Common myeloid progenitor, CD34-positive (primary cell): Measurements from ENCODE around the gene PHOX2A.

ENCODE experiments used
- CTCF ChIA-PET: fragments of 350-600 bp; sonication (Branson Sonifier 250); formaldehyde crosslinking; loops from one replicate; lab custom pipeline; 2021; ENCODE audit warnings: antibody characterized with exemption; lab: Charles Lee
- POLR2A ChIA-PET: fragments of 350-600 bp; sonication (Branson Sonifier 250); formaldehyde crosslinking; loops from one replicate; lab custom pipeline; 2021; ENCODE audit warnings: antibody characterized with exemption; lab: Charles Lee
- DNase-seq, 3 donors: peaks; one replicate each; pipeline versions ENCODE4 v3.0.0 to v3.0.0-alpha.2; 2013
- H3K27ac ChIP-seq, 2 experiments: 1 replicate in 1 of 2; 2 replicates in 1 of 2; pipeline ENCODE4 v1.7.0; 2013; ENCODE audit warnings: inconsistent platforms in 2 of 2, low read length in 2 of 2, mild to moderate bottlenecking in 2 of 2, low read depth in 1 of 2, moderate library complexity in 1 of 2; ENCODE audit not compliant: severe bottlenecking in 2 of 2, insufficient read depth in 1 of 2, poor library complexity in 1 of 2
- H3K27me3 ChIP-seq, 5 experiments: replicated peaks in 2 of 5; 1 replicate in 3 of 5; 2 replicates in 2 of 5; pipeline versions ENCODE4 v1.6.1 to v1.7.0; 2013; ENCODE audit warnings: low read length in 4 of 5, mild to moderate bottlenecking in 2 of 5, moderate library complexity in 2 of 5, inconsistent platforms in 1 of 5; ENCODE audit not compliant: insufficient read depth in 5 of 5, control insufficient read depth in 4 of 5
- H3K36me3 ChIP-seq, 4 experiments: 1 replicate in 2 of 4; 2 replicates in 2 of 4; pipeline versions ENCODE4 v1.6.1 to v1.7.0; 2013; ENCODE audit warnings: low read length in 3 of 4, control low read depth in 1 of 4, mild to moderate bottlenecking in 1 of 4; ENCODE audit not compliant: control insufficient read depth in 4 of 4, insufficient read depth in 4 of 4
- H3K4me1 ChIP-seq, 4 experiments: 1 replicate in 3 of 4; 2 replicates in 1 of 4; pipeline versions ENCODE4 v1.6.1 to v1.7.1; 2013; ENCODE audit warnings: low read length in 3 of 4, mild to moderate bottlenecking in 3 of 4, control low read depth in 1 of 4, inconsistent platforms in 1 of 4, moderate library complexity in 1 of 4; ENCODE audit not compliant: control insufficient read depth in 4 of 4, insufficient read depth in 4 of 4; ENCODE audit errors: control extremely low read depth in 1 of 4
- H3K4me3 ChIP-seq, 7 experiments: 1 replicate in 4 of 7; 2 replicates in 3 of 7; pipeline versions ENCODE4 v1.5.1 to v1.7.0; 2013; ENCODE audit warnings: mild to moderate bottlenecking in 7 of 7, low read length in 6 of 7, moderate library complexity in 6 of 7, inconsistent platforms in 2 of 7, low read depth in 2 of 7, control low read depth in 1 of 7; ENCODE audit not compliant: insufficient read depth in 4 of 7, control insufficient read depth in 1 of 7; ENCODE audit errors: extremely low read depth in 1 of 7
- H3K9me3 ChIP-seq, 5 experiments: 1 replicate in 4 of 5; 2 replicates in 1 of 5; pipeline versions ENCODE4 v1.6.1 to v1.7.1; 2013; ENCODE audit warnings: low read length in 4 of 5, mild to moderate bottlenecking in 2 of 5, inconsistent platforms in 1 of 5, low read depth in 1 of 5, moderate library complexity in 1 of 5; ENCODE audit not compliant: control insufficient read depth in 4 of 5, insufficient read depth in 2 of 5; ENCODE audit errors: control extremely low read depth in 1 of 5
- WGBS: methylation state at CpG from one replicate; pipeline ENCODE4 v1.1.5; 2013; ENCODE audit not compliant: insufficient coverage; 5-methylcytosine and 5-hydroxymethylcytosine counted together

Gene PHOX2A

GRCh38 chr11:72242141-72242540, 1.8 kb downstream of the PHOX2A start:
- peaks cover 0 to 6% (median 0%) of the 10 kb centered on the region in 5 experiments for H3K9me3 ChIP-seq
- H3K27ac ChIP-seq = no peak overlapping the region
- DNase-seq = no peak
- ChIA-PET CTCF (no interaction called here), POLR2A (no interaction called here)
- no peak overlapping the region for H3K4me3 ChIP-seq
- H3K27me3 ChIP-seq = peaks cover 8 to 92% (median 49%) of the 10 kb centered on the region in 5 experiments
- peaks cover 0 to 15% (median 10%) of the 10 kb centered on the region in 4 experiments for H3K36me3 ChIP-seq
- 96% methylated on average over 2 of the region's 2 CpGs for WGBS
- peaks cover 0 to 30% (median 19%) of the 10 kb centered on the region in 4 experiments for H3K4me1 ChIP-seq

GRCh38 chr11:72241291-72241781, 2.6 kb downstream of the PHOX2A start:
- POLR2A ChIA-PET = no interaction called here
- Histone ChIP-seq H3K27ac (no peak overlapping the region), H3K9me3 (peaks cover 0 to 6% (median 0%) of the 10 kb centered on the region in 5 experiments), H3K36me3 (peaks cover 0 to 23% (median 16%) of the 10 kb centered on the region in 4 experiments), H3K4me3 (peak overlapping the region in 1 of 7 experiments; percentile 50), H3K4me1 (peaks cover 0 to 30% (median 19%) of the 10 kb centered on the region in 4 experiments), H3K27me3 (peaks cover 0 to 84% (median 43%) of the 10 kb centered on the region in 5 experiments)
- 23% methylated on average over 7 of the region's 20 CpGs for WGBS
- DNase-seq = no peak
- CTCF ChIA-PET = interaction anchor here (0.9 to 1.7 kb wide), 6 partner anchors 8 to 190 kb away, joined by 3 to 6 read pairs (median 4); no protein-coding TSS in a partner anchor

GRCh38 chr11:72240461-72241290, 3.3 kb downstream of the PHOX2A start:
- CTCF ChIA-PET = interaction anchor here (0.9 to 1.7 kb wide), 6 partner anchors 8 to 190 kb away, joined by 3 to 6 read pairs (median 4); no protein-coding TSS in a partner anchor
- peaks cover 0 to 30% (median 19%) of the 10 kb centered on the region in 4 experiments for H3K4me1 ChIP-seq
- peaks cover 0 to 78% (median 39%) of the 10 kb centered on the region in 5 experiments for H3K27me3 ChIP-seq
- 2% methylated on average over 30 of the region's 44 CpGs for WGBS
- H3K27ac ChIP-seq = no peak overlapping the region
- POLR2A ChIA-PET = no interaction called here
- H3K9me3 ChIP-seq = peaks cover 0 to 6% (median 0%) of the 10 kb centered on the region in 5 experiments
- peak overlapping the region in 4 of 7 experiments; percentile 23 to 50 (median 42) for H3K4me3 ChIP-seq
- DNase-seq = peak in 2 of 3 donors; percentile 31 to 37
- peaks cover 0 to 28% (median 19%) of the 10 kb centered on the region in 4 experiments for H3K36me3 ChIP-seq

GRCh38 chr11:72239849-72240460, 4.0 kb downstream of the PHOX2A start:
- no peak overlapping the region for H3K27ac ChIP-seq
- peaks cover 0 to 6% (median 0%) of the 10 kb centered on the region in 5 experiments for H3K9me3 ChIP-seq
- peak in 2 of 3 donors; percentile 29 to 53 for DNase-seq
- peaks cover 0 to 71% (median 33%) of the 10 kb centered on the region in 5 experiments for H3K27me3 ChIP-seq
- H3K4me3 ChIP-seq = peak overlapping the region in 4 of 7 experiments; percentile 31 to 52 (median 42)
- CTCF ChIA-PET = interaction anchor here (1.3 to 1.7 kb wide), 4 partner anchors 9 to 191 kb away, joined by 3 to 6 read pairs (median 4); no protein-coding TSS in a partner anchor
- H3K4me1 ChIP-seq = peaks cover 0 to 30% (median 20%) of the 10 kb centered on the region in 4 experiments
- H3K36me3 ChIP-seq = peaks cover 0 to 35% (median 26%) of the 10 kb centered on the region in 4 experiments
- POLR2A ChIA-PET = no interaction called here
- WGBS = 3% methylated on average over 39 of the region's 69 CpGs

- CTCF ChIA-PET = interaction anchor here (0.6 to 1.7 kb wide), 2 partner anchors 10 to 12 kb away, joined by 3 to 5 read pairs; no protein-coding TSS in a partner anchor
- peak overlapping the region in 3 of 7 experiments; percentile 40 to 52 (median 43) for H3K4me3 ChIP-seq
- WGBS = 13% methylated on average over 19 of the region's 25 CpGs
These were observed 4.6 kb downstream of the PHOX2A start for GRCh38 chr11:72239313-72239848.

GRCh38 chr11:72238492-72239312, 5.3 kb downstream of the PHOX2A start:
- POLR2A ChIA-PET = no interaction called here
- 80% methylated on average over 20 of the region's 28 CpGs for WGBS
- Histone ChIP-seq H3K27ac (no peak overlapping the region), H3K4me1 (peaks cover 0 to 31% (median 23%) of the 10 kb centered on the region in 4 experiments), H3K36me3 (peaks cover 2 to 47% (median 33%) of the 10 kb centered on the region in 4 experiments), H3K27me3 (peaks cover 0 to 59% (median 25%) of the 10 kb centered on the region in 5 experiments), H3K4me3 (peak overlapping the region in 1 of 7 experiments; percentile 52), H3K9me3 (peaks cover 0 to 6% (median 0%) of the 10 kb centered on the region in 5 experiments)
- DNase-seq = no peak
- CTCF ChIA-PET = interaction anchor here (0.6 to 3.8 kb wide), 8 partner anchors 10 to 214 kb away, joined by 3 to 27 read pairs (median 3); partner anchors contain the start of gene INPPL1

More at GRCh38 chr11:72239313-72239848, 4.6 kb downstream of the PHOX2A start:
- Histone ChIP-seq H3K27me3 (peaks cover 0 to 65% (median 27%) of the 10 kb centered on the region in 5 experiments), H3K36me3 (peaks cover 2 to 40% (median 29%) of the 10 kb centered on the region in 4 experiments), H3K27ac (no peak overlapping the region), H3K9me3 (peaks cover 0 to 6% (median 0%) of the 10 kb centered on the region in 5 experiments), H3K4me1 (peaks cover 0 to 27% (median 23%) of the 10 kb centered on the region in 4 experiments)
- DNase-seq = peak in 1 of 3 donors; percentile 13
- POLR2A ChIA-PET = no interaction called here
